ENCODE data around the gene RWDD2A. TPM values are rescaled to one million over a fixed set of nuclear protein-coding genes. Genes with fewer than 3 reads are reported as not detected.

Gene RWDD2A
- total RNA-seq, 2 experiments from 2014 or later: 1.5 to 1.6 TPM

- no peak for TF ChIP-seq CTCF (IDR thresholded peaks at IDR 0.05)
- no peak overlapping the region for H3K4me3 Mint-ChIP-seq
- no peaks in the 10 kb centered on the region for H3K4me1 Mint-ChIP-seq (ENCODE audit: low read depth)
- intact Hi-C loops (cut with micrococcal nuclease): no loop called here
- no peak overlapping the region for H3K27ac Mint-ChIP-seq
- DNase-seq (no peak), ATAC-seq (no peak)
- ChIA-PET CTCF (no interaction called here), POLR2A (interaction anchor here (0.7 kb wide), 1 partner anchor 28 kb away, joined by 4 read pairs; no protein-coding TSS in a partner anchor)
- no peaks in the 10 kb centered on the region for H3K27me3 Mint-ChIP-seq
- H3K36me3 Mint-ChIP-seq (ENCODE audit: low read depth): peaks cover 2% of the 10 kb centered on the region
- no peaks in the 10 kb centered on the region for H3K9me3 Mint-ChIP-seq
Observed at GRCh38 chr6:83155794-83156193, 37.4 kb upstream of the RWDD2A start.

- Mint-ChIP-seq H3K36me3 (ENCODE audit: low read depth) (peaks cover 6% of the 10 kb centered on the region), H3K4me3 (no peak overlapping the region), H3K27me3 (no peaks in the 10 kb centered on the region), H3K9me3 (no peaks in the 10 kb centered on the region), H3K27ac (no peak overlapping the region), H3K4me1 (ENCODE audit: low read depth) (no peaks in the 10 kb centered on the region)
- ChIA-PET CTCF (interaction anchor here (1.7 to 2.1 kb wide), 2 partner anchors 93 to 95 kb away, joined by 7 to 9 read pairs; partner anchors contain the start of genes DOP1A and UBE3D), POLR2A (no interaction called here)
- DNase-seq (no peak), ATAC-seq (no peak)
- intact Hi-C loops (cut with micrococcal nuclease): no loop called here
- no peak for TF ChIP-seq CTCF (IDR thresholded peaks at IDR 0.05)
Observed at GRCh38 chr6:83160167-83160566, 33.0 kb upstream of the RWDD2A start.

GRCh38 chr6:83167726-83168278 lies 25.4 kb upstream of the RWDD2A start:
- CTCF ChIA-PET: interaction anchor here (1.8 kb wide), 1 partner anchor 102 kb away, joined by 5 read pairs; the partner anchor contains the start of gene UBE3D
- Mint-ChIP-seq H3K36me3 (ENCODE audit: low read depth) (peaks cover 36% of the 10 kb centered on the region), H3K9me3 (no peaks in the 10 kb centered on the region), H3K27ac (no peak overlapping the region), H3K4me1 (ENCODE audit: low read depth) (no peaks in the 10 kb centered on the region), H3K27me3 (no peaks in the 10 kb centered on the region), H3K4me3 (no peak overlapping the region)
- ATAC-seq (no peak), DNase-seq (no peak)
- TF ChIP-seq CTCF (IDR thresholded peaks at IDR 0.05): no peak
- POLR2A ChIA-PET: no interaction called here
- intact Hi-C loops (cut with micrococcal nuclease): no loop called here

- Mint-ChIP-seq H3K4me1 (ENCODE audit: low read depth) (no peaks in the 10 kb centered on the region), H3K27me3 (no peaks in the 10 kb centered on the region), H3K27ac (no peak overlapping the region), H3K4me3 (no peak overlapping the region), H3K9me3 (no peaks in the 10 kb centered on the region), H3K36me3 (ENCODE audit: low read depth) (peaks cover 36% of the 10 kb centered on the region)
- ChIA-PET CTCF (interaction anchor here (1.8 kb wide), 1 partner anchor 103 kb away, joined by 5 read pairs; the partner anchor contains the start of gene UBE3D), POLR2A (no interaction called here)
- no peak for ATAC-seq
- TF ChIP-seq CTCF (IDR thresholded peaks at IDR 0.05): no peak
- DNase-seq: no peak
- intact Hi-C loops (cut with micrococcal nuclease): no loop called here
Observed at GRCh38 chr6:83168556-83168955, 24.6 kb upstream of the RWDD2A start.

- ChIA-PET POLR2A (no interaction called here), CTCF (interaction anchor here (1.3 to 6.6 kb wide), 2 partner anchors 20 to 103 kb away, joined by 3 to 35 read pairs; partner anchors contain the start of genes DOP1A and UBE3D)
- Mint-ChIP-seq H3K9me3 (no peaks in the 10 kb centered on the region), H3K36me3 (ENCODE audit: low read depth) (peaks cover 36% of the 10 kb centered on the region), H3K4me3 (no peak overlapping the region), H3K4me1 (ENCODE audit: low read depth) (no peaks in the 10 kb centered on the region), H3K27ac (no peak overlapping the region), H3K27me3 (no peaks in the 10 kb centered on the region)
- DNase-seq: no peak
- ATAC-seq: no peak
- no peak for TF ChIP-seq CTCF (IDR thresholded peaks at IDR 0.05)
- intact Hi-C loops (cut with micrococcal nuclease): no loop called here
Observed at GRCh38 chr6:83169106-83169505, 24.1 kb upstream of the RWDD2A start.

Measured in activated CD8-positive, alpha-beta T cell treated with anti-CD3 and anti-CD28 coated beads for 36 hours (primary cell).